Thyroid gland (tissue), 4 donors: ENCODE results near the gene SRSF12. TPM values are rescaled to one million over a fixed set of nuclear protein-coding genes. Genes with fewer than 3 reads are reported as not detected.

ENCODE experiments used
- DNase-seq, 2 donors: peaks; one replicate each; pipeline ENCODE4 v3.0.0-alpha.2; 2019
- H3K27ac ChIP-seq, 3 donors: fragments of 200-600 bp; sonication (generic); 1 replicate in 2 of 3; 2 replicates in 1 of 3; pipeline ENCODE4 v1.5.1; 2016 to 2019; ENCODE audit warnings: mild to moderate bottlenecking in 1 of 3, moderate library complexity in 1 of 3
- H3K27me3 ChIP-seq: fragments of 200-600 bp; sonication (generic); one replicate; pipeline ENCODE4 v1.5.1; 2019
- H3K36me3 ChIP-seq, 2 donors: fragments of 200-600 bp; sonication (generic); one replicate each; pipeline ENCODE4 v1.5.1; 2016 to 2019
- H3K4me1 ChIP-seq, 2 donors: fragments of 200-600 bp; sonication (generic); one replicate each; pipeline ENCODE4 v1.5.1; 2017 to 2019
- H3K4me3 ChIP-seq, 3 donors: fragments of 200-600 bp; sonication (generic); replicated peaks in 1 of 3; 1 replicate in 2 of 3; 2 replicates in 1 of 3; pipeline ENCODE4 v1.5.1; 2016; ENCODE audit warnings: mild to moderate bottlenecking in 1 of 3
- H3K9me3 ChIP-seq: fragments of 200-600 bp; sonication (generic); one replicate; pipeline ENCODE4 v1.5.1; 2017
- CTCF ChIP-seq, 6 experiments: fragments of 200-600 bp in 3 of 6; fragments of 450-650 bp in 3 of 6; sonication (generic) in 3 of 6; IDR thresholded peaks; one replicate each; pipeline ENCODE4 v1.5.1; 2016 to 2019; ENCODE audit warnings: antibody characterized with exemption in 6 of 6, mild to moderate bottlenecking in 2 of 6, inconsistent platforms in 1 of 6, moderate library complexity in 1 of 6
- POLR2A ChIP-seq, 2 donors: fragments of 450-650 bp; IDR thresholded peaks; one replicate each; pipeline ENCODE4 v1.6.1; 2017; ENCODE audit warnings: antibody characterized with exemption in 2 of 2, mild to moderate bottlenecking in 2 of 2, moderate library complexity in 1 of 2
- WGBS, 2 donors: methylation state at CpG; one replicate each; pipeline ENCODE4 v1.1.5; 2017; 5-methylcytosine and 5-hydroxymethylcytosine counted together
- intact Hi-C: fragments of 100-400 bp; cut with DNase I; formaldehyde crosslinking; loops from one replicate; pipeline ENCODE4 v1.15.1; 2023
- small RNA-seq: library from RNA; depleted of rRNA; stranded (forward); fragments of <200 nt; gene quantifications from one replicate; pipeline ENCODE3, GENCODE V24; 2016
- total RNA-seq, 4 donors: library from RNA; depleted of rRNA; stranded (reverse); fragments of >200 nt; gene quantifications; one replicate each; pipeline ENCODE4 v1.2.3, GENCODE V29; 2016

Gene SRSF12
- total RNA-seq, 4 donors from 2014 or later, result 0.88 to 3.3 (median 2.7) TPM

GRCh38 chr6:89050155-89050554, 67.7 kb downstream of the SRSF12 start:
- DNase-seq, result peak in 1 of 2 donors; percentile 9
- 52 to 58% methylated on average over 3 of the region's 3 CpGs for WGBS, 2 donors
- H3K36me3 ChIP-seq, result no peaks in the 10 kb centered on the region

GRCh38 chr6:89048985-89049384, 68.9 kb downstream of the SRSF12 start:
- H3K36me3 ChIP-seq, result no peaks in the 10 kb centered on the region
- H3K27me3 ChIP-seq, result no peaks in the 10 kb centered on the region
- intact Hi-C loops, result no loop called here
- no peak for DNase-seq
- TF ChIP-seq CTCF (IDR thresholded peaks at IDR 0.05) (no peak), POLR2A (IDR thresholded peaks at IDR 0.05) (no peak)
- H3K27ac ChIP-seq, result no peak overlapping the region
- H3K4me1 ChIP-seq, result no peaks in the 10 kb centered on the region
- no peaks in the 10 kb centered on the region for H3K9me3 ChIP-seq
- 76 to 85% methylated on average over 1 of the region's 1 CpG for WGBS, 2 donors
- no peak overlapping the region for H3K4me3 ChIP-seq

More at GRCh38 chr6:89050155-89050554, 67.7 kb downstream of the SRSF12 start:
- H3K27me3 ChIP-seq, result no peaks in the 10 kb centered on the region
- H3K4me1 ChIP-seq, result no peaks in the 10 kb centered on the region
- TF ChIP-seq CTCF (IDR thresholded peaks at IDR 0.05), result no peak
- TF ChIP-seq POLR2A (IDR thresholded peaks at IDR 0.05), result no peak
- H3K9me3 ChIP-seq, result no peaks in the 10 kb centered on the region
- H3K27ac ChIP-seq, result no peak overlapping the region
- H3K4me3 ChIP-seq, result no peak overlapping the region
- intact Hi-C loops, result no loop called here

GRCh38 chr6:89048288-89048923, 69.5 kb downstream of the SRSF12 start:
- Histone ChIP-seq H3K36me3 (no peaks in the 10 kb centered on the region), H3K9me3 (no peaks in the 10 kb centered on the region), H3K4me1 (no peaks in the 10 kb centered on the region), H3K27me3 (no peaks in the 10 kb centered on the region), H3K27ac (no peak overlapping the region), H3K4me3 (no peak overlapping the region)
- TF ChIP-seq CTCF (IDR thresholded peaks at IDR 0.05), result no peak
- no peak for TF ChIP-seq POLR2A (IDR thresholded peaks at IDR 0.05)
- 75 to 79% methylated on average over 3 of the region's 3 CpGs for WGBS, 2 donors
- no peak for DNase-seq
- intact Hi-C loops, result no loop called here

- Histone ChIP-seq H3K36me3 (no peaks in the 10 kb centered on the region), H3K4me3 (no peak overlapping the region), H3K27me3 (no peaks in the 10 kb centered on the region), H3K27ac (no peak overlapping the region), H3K9me3 (no peaks in the 10 kb centered on the region), H3K4me1 (no peaks in the 10 kb centered on the region)
- DNase-seq, result no peak
- intact Hi-C loops, result no loop called here
- 56 to 62% methylated on average over 4 of the region's 4 CpGs for WGBS, 2 donors
- TF ChIP-seq POLR2A (IDR thresholded peaks at IDR 0.05), result no peak
- no peak for TF ChIP-seq CTCF (IDR thresholded peaks at IDR 0.05)
Observed at GRCh38 chr6:89047473-89047872, 70.4 kb downstream of the SRSF12 start.

Small RNAs within 50 kb of the gene (small RNA-seq; reads per million reads assigned to genes)
- gene RN7SL336P (not detected), gene RNU2-61P (0.56 reads per million)

Other genes with a start within 250 kb of the SRSF12 start
- gene RNGTT, start 154.5 kb downstream of the SRSF12 start, total RNA-seq, result 10 to 100 TPM; 19.1 to 31.4 (median 24.8) TPM
- 100 to 1,000 TPM; 189 to 307 (median 245) TPM for gene PNRC1, start 37.3 kb downstream of the SRSF12 start, total RNA-seq
- 10 to 100 TPM; 21.5 to 33.3 (median 28.6) TPM for gene PM20D2, start 28.0 kb upstream of the SRSF12 start, total RNA-seq
- not detected for gene GABRR1, start 99.3 kb upstream of the SRSF12 start, total RNA-seq
- 1 to 10 TPM in 1 of 4 donors, under 1 TPM in 3; 0.42 to 2.1 (median 0.56) TPM for gene GABRR2, start 197.2 kb upstream of the SRSF12 start, total RNA-seq
- 10 to 100 TPM; 49.8 to 63.1 (median 51.9) TPM for gene UBE2J1, start 234.7 kb upstream of the SRSF12 start, total RNA-seq